Activated CD4-positive, CD25-positive, alpha-beta regulatory T cell treated with anti-CD3 and anti-CD28 coated beads, Interleukin-2, amount 50 U/mL, for 16 hours (primary cell): ENCODE data around the gene MAD1L1.
"Not testable (repeated sequence)": the region's sequence is repeated elsewhere in the genome, so short reads cannot be mapped to it uniquely, and the experiment has no call there.

Experiments used
- DNase-seq: peaks from one replicate; pipeline ENCODE4 v3.0.0-alpha.2; 2020; ENCODE audit warnings: low read depth, low spot score

MAD1L1 gene

DNA sequence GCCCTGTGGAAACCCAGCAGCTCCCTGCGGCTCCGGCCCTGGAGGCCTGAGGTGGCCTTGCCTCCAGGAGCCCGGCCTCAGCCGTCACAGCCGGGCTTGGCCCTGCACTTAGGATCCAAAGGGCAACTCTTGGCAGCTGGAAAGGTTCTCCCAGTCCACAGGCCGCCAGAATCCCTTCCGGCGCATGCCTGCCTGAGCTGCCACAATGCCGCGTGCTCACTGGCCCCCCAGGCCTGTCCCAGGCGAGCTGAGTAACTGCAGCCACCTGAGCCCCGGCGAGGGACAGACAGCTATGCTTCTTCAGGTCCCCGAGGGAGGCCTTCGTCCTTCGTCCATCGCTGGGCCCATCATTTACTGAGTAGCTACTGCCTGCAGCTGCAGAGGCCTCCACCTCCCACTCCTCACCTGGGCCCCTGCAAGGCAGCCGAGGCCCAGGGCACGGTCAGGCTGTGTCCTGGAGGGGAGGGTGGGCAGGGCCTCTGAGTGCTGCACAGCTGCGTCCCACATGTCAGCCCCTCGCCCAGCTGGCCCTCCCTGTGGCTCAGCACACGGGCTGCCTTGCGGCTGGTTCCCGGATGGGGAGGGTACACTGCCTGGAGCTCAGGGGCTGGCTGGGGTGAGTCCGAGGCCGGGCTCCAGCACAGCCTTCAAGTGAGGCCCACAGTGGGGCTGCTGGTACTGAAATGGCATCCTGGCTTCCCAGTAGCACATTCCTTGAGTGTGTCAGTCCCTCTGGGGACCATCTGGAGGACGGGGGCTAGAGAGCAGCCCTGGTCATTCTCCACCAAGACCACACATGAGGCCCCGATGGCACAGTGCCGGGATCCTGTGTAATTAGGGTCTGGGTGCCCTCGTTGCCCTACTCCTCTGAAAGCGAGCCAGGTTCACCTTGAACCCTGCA lies 390.2 kb downstream of the MAD1L1 start:
- DNase-seq: no peak

DNA sequence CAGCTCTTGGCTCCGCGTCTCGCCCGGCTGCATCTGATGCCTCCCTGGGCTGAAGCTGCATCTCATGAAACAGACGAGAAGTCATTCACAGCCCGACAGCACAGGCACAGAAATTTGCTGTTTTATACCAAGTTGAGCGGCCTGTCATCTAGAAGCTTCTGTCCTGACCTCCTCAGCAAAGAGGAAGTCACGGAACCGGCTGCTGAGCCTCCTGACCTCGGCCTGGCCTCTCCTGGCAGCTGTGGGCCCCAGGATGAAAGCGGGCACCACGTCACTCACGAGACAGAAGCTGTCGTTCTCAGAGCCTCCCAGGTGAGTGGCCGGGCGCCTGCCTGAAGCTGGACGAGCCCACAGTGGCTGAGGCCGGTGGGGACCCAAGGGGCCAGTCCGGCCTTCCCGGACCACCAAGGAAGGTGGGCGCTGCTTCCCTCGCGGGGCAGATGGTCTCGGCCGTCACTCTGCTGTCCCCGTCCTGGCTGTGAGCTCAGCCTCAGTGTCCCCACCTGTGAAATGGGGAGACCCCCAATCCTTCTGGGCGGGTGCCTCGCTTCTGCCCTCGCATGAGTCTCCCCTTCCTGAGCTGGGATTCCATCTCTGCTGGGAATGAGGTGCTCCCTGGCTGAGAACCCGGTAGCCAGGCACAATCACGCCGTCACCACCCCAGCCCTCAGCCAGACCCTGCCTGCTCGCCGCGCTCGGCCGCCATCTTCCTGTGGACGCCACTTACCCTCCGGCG lies 391.3 kb downstream of the MAD1L1 start:
- DNase-seq: not testable (repeated sequence)

DNA sequence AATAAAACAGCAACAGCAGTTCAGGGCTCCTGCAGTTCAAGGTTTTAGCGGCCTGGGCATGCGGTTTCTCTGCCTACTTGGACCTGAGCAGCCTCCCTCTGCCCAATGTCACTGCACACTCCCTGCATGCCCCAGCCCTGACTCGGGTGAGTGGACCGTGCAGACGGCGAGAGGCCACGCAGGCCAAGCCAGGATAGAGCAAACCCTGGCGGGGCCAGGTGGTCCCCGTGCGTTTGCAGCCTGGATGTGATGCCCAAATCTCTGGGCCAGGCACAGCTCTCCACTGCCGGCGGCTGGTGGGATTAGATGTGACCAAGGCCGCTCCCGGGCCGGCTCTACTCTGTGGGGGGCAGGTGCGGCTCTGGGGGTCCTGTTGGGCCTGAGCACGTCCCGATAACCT lies 392.0 kb downstream of the MAD1L1 start:
- DNase-seq: not testable (repeated sequence)

- DNase-seq: no peak
Observed at GRCh38 chr7:1839701-1840100, 393.0 kb downstream of the MAD1L1 start.

GRCh38 chr7:1838911-1839531 lies 393.7 kb downstream of the MAD1L1 start:
- not testable (repeated sequence) for DNase-seq

DNA sequence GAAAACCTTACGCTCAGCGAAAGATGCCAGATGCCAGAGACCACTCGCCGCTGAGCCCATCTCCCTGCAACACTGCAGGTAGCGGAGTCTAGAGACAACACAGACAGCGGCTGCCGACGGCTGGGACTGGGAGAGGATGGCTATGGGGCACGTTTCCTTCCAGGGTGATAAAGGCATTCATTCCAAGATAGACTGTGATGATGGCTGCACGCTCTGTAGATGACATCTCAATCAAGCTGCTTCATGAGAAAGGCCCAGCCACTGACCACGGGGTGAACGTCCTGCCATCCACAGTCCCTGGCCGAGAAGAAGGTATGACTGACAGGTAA lies 394.2 kb downstream of the MAD1L1 start:
- DNase-seq: not testable (repeated sequence)

GRCh38 chr7:1837696-1838543 lies 394.8 kb downstream of the MAD1L1 start:
- not testable (repeated sequence) for DNase-seq

GRCh38 chr7:1831933-1832535 lies 400.7 kb downstream of the MAD1L1 start:
- DNase-seq: not testable (repeated sequence)

DNA sequence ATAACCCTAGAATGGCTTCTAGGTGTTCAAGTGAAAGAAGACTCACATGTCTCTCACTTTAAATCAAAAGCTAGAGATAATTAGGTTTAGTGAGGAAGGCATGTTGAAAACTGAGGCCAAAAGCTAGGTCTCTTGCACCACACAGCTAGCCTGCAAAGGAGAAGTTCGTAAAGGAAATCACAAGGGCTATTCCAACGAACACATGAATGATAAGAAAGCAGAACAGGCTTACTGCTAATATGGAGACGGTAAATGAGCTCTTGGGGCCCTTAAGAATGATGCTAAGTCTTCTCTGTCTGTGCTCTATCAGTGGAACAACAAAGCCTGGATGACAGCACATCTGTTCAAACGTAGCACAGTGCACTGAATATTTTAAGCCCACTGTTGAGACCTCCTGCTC lies 401.3 kb downstream of the MAD1L1 start:
- DNase-seq: not testable (repeated sequence)

DNA sequence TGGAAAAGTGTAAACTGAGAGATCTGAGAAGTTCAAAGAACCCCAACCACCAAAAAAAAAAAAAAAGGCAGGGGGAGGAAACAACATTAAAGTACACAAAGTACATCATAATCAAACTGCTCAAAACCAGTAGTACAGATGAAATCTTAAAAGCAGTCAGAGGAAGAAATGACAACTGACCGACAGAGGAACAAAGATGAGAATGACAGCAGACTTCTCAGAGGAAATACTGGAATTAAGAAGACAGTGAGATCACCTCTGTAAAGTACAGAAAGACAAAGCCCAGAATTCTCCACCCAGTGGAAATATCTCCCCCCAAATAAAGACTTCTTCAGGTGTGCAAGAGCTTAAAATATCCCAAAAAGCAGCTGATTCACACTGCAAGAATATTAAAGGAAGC lies 403.1 kb downstream of the MAD1L1 start:
- not testable (repeated sequence) for DNase-seq

GRCh38 chr7:1829111-1829510 lies 403.6 kb downstream of the MAD1L1 start:
- DNase-seq: no peak

- DNase-seq: not testable (repeated sequence)
Observed at GRCh38 chr7:1828170-1828569, 404.6 kb downstream of the MAD1L1 start.

DNA sequence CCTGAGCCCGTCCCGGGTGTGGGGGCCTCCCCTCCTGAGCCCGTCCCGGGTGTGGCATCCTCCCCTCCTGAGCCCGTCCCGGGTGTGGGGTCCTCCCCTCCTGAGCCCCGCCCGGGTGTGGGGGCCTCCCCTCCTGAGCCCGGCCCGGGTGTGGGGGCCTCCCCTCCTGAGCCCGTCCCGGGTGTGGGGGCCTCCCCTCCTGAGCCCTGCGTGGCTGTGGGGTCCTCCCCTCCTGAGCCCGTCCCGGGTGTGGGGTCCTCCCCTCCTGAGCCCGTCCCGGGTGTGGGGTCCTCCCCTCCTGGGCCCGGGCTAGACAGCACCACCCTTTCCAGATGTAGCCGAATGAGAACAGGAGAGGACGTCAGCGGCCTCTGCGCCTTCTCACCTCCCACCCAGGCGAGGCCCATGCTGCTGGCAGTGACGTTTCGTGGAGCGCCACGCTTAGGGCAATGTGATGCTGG lies 405.2 kb downstream of the MAD1L1 start:
- not testable (repeated sequence) for DNase-seq

- DNase-seq: not testable (repeated sequence)
Observed at GRCh38 chr7:1826931-1827330, 405.8 kb downstream of the MAD1L1 start.

DNA sequence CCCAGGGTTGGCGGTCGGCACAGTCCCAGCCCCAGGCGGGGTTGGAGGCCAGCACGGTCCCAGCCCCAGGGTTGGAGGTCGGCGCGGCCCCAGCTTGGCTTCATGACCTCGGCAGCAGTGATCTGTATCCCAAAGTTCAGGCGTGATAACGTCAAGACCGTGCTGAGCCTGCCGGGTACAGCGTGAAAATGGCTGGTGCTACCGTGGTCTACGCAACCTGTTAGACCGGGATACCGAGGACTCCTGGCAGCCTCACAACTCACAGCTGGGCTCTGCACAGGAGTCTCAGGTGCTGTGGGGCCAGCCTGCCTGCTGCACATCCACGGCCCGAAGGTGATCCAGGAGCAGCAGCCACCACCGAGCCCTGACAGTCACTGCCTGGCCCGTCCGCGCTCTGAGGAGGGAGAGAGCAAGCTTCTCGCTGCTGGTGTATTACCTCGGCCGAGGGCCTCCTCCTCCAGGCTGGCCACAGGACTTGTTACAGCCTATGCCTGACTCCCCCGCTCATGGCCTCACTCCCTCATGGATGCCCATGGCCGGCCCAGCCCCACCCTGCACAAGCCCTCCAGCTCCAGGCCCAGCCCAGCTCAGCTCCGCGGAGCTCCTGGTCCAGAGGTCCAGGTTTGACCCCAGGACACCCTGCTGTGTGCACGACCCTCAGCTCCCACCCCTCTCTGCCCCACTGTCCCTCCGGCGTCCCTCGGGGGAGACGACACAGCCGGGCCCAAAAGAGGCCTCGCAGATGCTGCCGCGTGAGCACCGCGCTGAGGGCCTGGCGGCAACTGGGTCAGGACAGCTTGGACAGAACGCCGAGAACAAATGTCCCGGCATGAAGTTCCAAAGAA lies 406.6 kb downstream of the MAD1L1 start:
- no peak for DNase-seq

- not testable (repeated sequence) for DNase-seq
Observed at GRCh38 chr7:1825647-1825896, 407.2 kb downstream of the MAD1L1 start.

DNA sequence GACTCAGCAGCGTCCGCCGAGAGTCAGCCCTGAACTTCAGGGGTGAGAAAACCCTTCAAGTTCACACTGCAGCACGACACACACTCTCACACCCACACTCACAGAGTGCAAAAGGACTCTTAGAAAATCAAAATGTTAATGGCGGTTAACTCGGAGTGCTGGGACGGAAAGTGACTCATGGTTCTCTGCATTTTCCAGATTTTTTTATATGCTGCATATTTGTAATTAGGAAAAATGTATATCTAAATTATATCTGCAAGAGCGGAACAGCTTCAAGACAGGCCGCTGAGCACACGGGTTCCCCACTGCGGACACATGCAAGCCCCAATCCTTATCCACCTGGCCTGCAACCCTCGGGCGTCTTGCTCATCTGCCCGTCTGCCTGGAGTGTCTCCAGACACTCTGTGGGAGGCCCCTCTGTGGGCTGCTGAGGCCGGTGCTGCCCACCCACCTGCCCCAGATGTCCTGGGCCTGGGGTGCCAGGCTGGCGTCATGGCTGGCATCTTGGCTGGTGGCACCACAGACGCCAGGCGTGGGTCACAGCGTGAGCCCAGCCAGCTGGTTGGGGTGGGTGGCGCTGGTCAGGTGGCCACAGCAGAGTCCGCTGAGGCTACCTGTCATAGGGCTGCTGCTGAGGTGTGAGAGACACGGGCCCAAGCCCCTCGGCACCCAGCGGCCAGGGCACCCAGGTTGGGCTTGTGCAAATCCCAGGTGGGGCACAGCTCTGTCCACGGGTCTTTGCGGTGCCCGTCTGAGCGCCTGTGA lies 407.7 kb downstream of the MAD1L1 start:
- not testable (repeated sequence) for DNase-seq

DNA sequence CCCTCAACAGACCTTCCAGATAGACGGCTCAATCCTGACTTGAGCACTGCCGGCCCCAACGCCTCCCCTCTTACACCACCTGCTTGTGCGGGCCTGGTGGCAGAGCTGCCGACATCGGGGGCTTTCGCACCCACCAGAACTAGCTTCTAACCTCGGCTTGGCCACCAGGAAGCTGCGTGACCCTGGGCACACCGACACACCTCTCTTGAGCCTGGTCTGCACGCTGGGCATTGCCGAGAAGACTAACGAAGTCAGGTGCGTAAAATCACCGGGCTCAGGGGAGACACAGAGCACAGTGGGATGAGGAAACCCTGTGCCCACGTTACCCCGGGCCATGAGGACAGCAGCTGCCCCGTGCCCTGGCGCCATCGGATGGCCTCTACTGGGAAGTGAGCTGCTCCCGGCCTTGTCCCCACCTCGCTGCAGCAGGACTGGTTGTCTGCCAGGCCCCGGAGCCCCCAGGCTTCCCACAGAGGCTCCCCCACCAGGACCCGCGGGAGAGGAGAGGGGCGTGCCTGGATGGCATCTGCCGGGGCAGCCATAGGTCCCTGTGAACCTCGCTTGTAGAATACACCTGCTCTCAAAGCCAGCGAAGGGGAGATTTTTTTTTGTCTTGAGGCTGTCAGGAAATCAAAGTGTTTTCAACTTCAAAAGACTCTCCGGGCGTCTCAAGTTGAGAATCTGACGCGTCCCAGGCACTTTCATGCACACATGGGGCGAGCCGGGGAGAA lies 408.4 kb downstream of the MAD1L1 start:
- DNase-seq: not testable (repeated sequence)
